NCI-H345 treated with DMSO at 0.1 percent for 48 hours (cell line): ENCODE data around the gene PRM3.

Experiments used
- DNase-seq: peaks from one replicate; lab custom pipeline; 2025; ENCODE audit not compliant: unreplicated experiment; lab: John Stamatoyannopoulos, UW

PRM3 gene

GRCh38 chr16:11283820-11284248 is 10.4 kb upstream of the PRM3 start:
- no peak for DNase-seq

- DNase-seq = no peak
Observed at GRCh38 chr16:11280616-11281522, 7.4 kb upstream of the PRM3 start, which contains the start of gene PRM1. Gene PRM1, minus strand, starts transcription at chr16:11281330. Its CDS starts 92 bp downstream, at chr16:11281238.

- DNase-seq = no peak
Observed at GRCh38 chr16:11278681-11279628, 5.5 kb upstream of the PRM3 start.

- DNase-seq = no peak
Observed at GRCh38 chr16:11277607-11278337, 4.3 kb upstream of the PRM3 start.

- DNase-seq = no peak
Observed at GRCh38 chr16:11276896-11277593, 3.6 kb upstream of the PRM3 start.

GRCh38 chr16:11276143-11276895 is 2.9 kb upstream of the PRM3 start, which contains the start of gene PRM2:
Gene PRM2, minus strand, starts transcription at chr16:11276480. Its CDS starts 110 bp downstream, at chr16:11276370.
- no peak for DNase-seq

GRCh38 chr16:11274964-11275363 is 1.5 kb upstream of the PRM3 start:
- no peak for DNase-seq

- no peak for DNase-seq
Observed at GRCh38 chr16:11273721-11274324, 394 bp upstream of the PRM3 start.

GRCh38 chr16:11272484-11272883 is 945 bp downstream of the PRM3 start:
- DNase-seq = no peak

- DNase-seq = no peak
Observed at GRCh38 chr16:11271610-11272009, 1.8 kb downstream of the PRM3 start.

- no peak for DNase-seq
Observed at GRCh38 chr16:11270602-11271162, 2.7 kb downstream of the PRM3 start.

GRCh38 chr16:11268921-11269375 is 4.5 kb downstream of the PRM3 start, which contains the start of gene TNP2:
Gene TNP2, minus strand, starts transcription at chr16:11269325. Its CDS starts 63 bp downstream, at chr16:11269262.
- no peak for DNase-seq

GRCh38 chr16:11265124-11265523 is 8.3 kb downstream of the PRM3 start:
- DNase-seq = no peak

- no peak for DNase-seq
Observed at GRCh38 chr16:11264155-11264832, 9.1 kb downstream of the PRM3 start.

GRCh38 chr16:11263737-11264136 is 9.7 kb downstream of the PRM3 start:
- no peak for DNase-seq

- no peak for DNase-seq
Observed at GRCh38 chr16:11262915-11263314, 10.5 kb downstream of the PRM3 start.

GRCh38 chr16:11260596-11260966 is 12.8 kb downstream of the PRM3 start:
- no peak for DNase-seq
